CD4-positive, CD25-positive, alpha-beta regulatory T cell (primary cell): ENCODE results near the gene PDE2A. TPM values are rescaled to one million over a fixed set of nuclear protein-coding genes. Genes with fewer than 3 reads are reported as not detected.
"Not testable (repeated sequence)": the region's sequence is repeated elsewhere in the genome, so short reads cannot be mapped to it uniquely, and the experiment has no call there.

Experiments used
- ATAC-seq, 2 donors: fragments of 150-1000 bp; cut with Tn5 transposase; one replicate each; pipeline ENCODE4 v1.10.0; 2021; ENCODE audit warnings: low read depth in 2 of 2, moderate number of reproducible peaks in 2 of 2, moderate library complexity in 1 of 2
- DNase-seq, 3 donors: peaks; one replicate each; pipeline versions ENCODE4 v3.0.0 to v3.0.0-alpha.2; 2012 to 2022; ENCODE audit warnings: mixed read lengths in 1 of 3
- H3K27ac ChIP-seq: one replicate; pipeline ENCODE4 v1.7.0; 2013; ENCODE audit warnings: mild to moderate bottlenecking, low read length; ENCODE audit not compliant: insufficient read depth, poor library complexity, severe bottlenecking
- H3K27me3 ChIP-seq: one replicate; pipeline ENCODE4 v1.7.0; 2013; ENCODE audit warnings: low read length; ENCODE audit not compliant: control insufficient read depth, insufficient read depth
- H3K36me3 ChIP-seq: one replicate; pipeline ENCODE4 v1.7.0; 2013; ENCODE audit warnings: mild to moderate bottlenecking, low read length, moderate library complexity; ENCODE audit not compliant: control insufficient read depth, insufficient read depth
- H3K4me1 ChIP-seq: 2 replicates; pipeline ENCODE4 v1.7.0; 2013; ENCODE audit warnings: mild to moderate bottlenecking, low read length; ENCODE audit not compliant: insufficient read depth, control insufficient read depth, poor library complexity, severe bottlenecking
- H3K4me3 ChIP-seq: one replicate; pipeline ENCODE4 v1.7.0; 2013; ENCODE audit warnings: low read depth, mild to moderate bottlenecking, low read length, moderate library complexity
- H3K9me3 ChIP-seq, 2 experiments: 1 replicate in 1 of 2; 2 replicates in 1 of 2; pipeline ENCODE4 v1.7.0; 2013; ENCODE audit warnings: low read length in 2 of 2, mild to moderate bottlenecking in 1 of 2, moderate library complexity in 1 of 2; ENCODE audit not compliant: control insufficient read depth in 2 of 2
- H3K27ac Mint-ChIP-seq, 3 donors: one replicate each; pipeline ENCODE4 v1.8.0; 2020 to 2022; ENCODE audit warnings: mild to moderate bottlenecking in 3 of 3, mixed read lengths in 3 of 3, moderate library complexity in 2 of 3
- H3K27me3 Mint-ChIP-seq: one replicate; pipeline ENCODE4 v1.8.0; 2022; ENCODE audit warnings: mild to moderate bottlenecking, mixed read lengths
- H3K36me3 Mint-ChIP-seq: one replicate; pipeline ENCODE4 v1.8.0; 2020; ENCODE audit warnings: mixed read lengths
- H3K4me1 Mint-ChIP-seq, 4 donors: one replicate each; pipeline ENCODE4 v1.8.0; 2020 to 2022; ENCODE audit warnings: mixed read lengths in 4 of 4, mild to moderate bottlenecking in 1 of 4
- H3K4me3 Mint-ChIP-seq, 4 donors: one replicate each; pipeline ENCODE4 v1.8.0; 2020 to 2022; ENCODE audit warnings: mild to moderate bottlenecking in 4 of 4, mixed read lengths in 4 of 4, moderate library complexity in 3 of 4
- H3K9me3 Mint-ChIP-seq, 7 donors: one replicate each; pipeline ENCODE4 v1.8.0; 2020 to 2022; ENCODE audit warnings: mixed read lengths in 7 of 7, mild to moderate bottlenecking in 3 of 7, moderate library complexity in 2 of 7
- polyA plus RNA-seq, 4 donors: library from polyadenylated mRNA; unstranded; fragments of 300-500 nt; fragmentation: Illumina TruSeq; gene quantifications; one replicate each; pipeline ENCODE4 v1.2.3, GENCODE V29; 2021
- total RNA-seq: library from RNA; stranded (reverse); gene quantifications from one replicate; pipeline ENCODE4 v1.2.3, GENCODE V29; 2022

Gene PDE2A
- total and polyA plus RNA-seq, 5 donors from 2014 or later, result 6.7 TPM; not detected in 4

DNA sequence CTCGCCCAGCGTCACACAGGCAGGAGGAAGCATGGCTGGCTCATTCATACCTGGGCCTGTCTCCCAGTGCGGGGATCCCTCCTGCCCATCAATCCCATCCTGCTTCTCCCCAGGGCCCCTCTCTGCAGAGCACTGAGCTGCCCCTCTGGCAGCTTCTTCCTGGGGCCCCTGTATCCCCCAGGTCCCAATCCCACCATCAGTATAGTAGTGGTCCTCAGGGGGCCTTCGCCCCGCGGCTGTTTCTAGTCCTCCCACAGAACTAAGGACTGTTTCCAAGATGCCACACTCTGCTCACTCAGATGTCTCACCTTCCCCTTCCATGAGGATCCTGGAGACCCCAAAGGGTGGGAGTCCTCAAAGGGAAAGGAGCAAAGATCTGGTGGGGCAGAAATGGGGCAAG, 97.6 kb downstream of the PDE2A start:
- Mint-ChIP-seq H3K4me3 (no peak overlapping the region), H3K9me3 (peaks cover 0 to under 1% (median 0%) of the 10 kb centered on the region in 7 donors), H3K27me3 (peaks cover 24% of the 10 kb centered on the region), H3K4me1 (peaks cover 0 to 5% (median 2%) of the 10 kb centered on the region in 4 donors), H3K27ac (peak overlapping the region in 1 of 3 donors; percentile 25), H3K36me3 (no peaks in the 10 kb centered on the region)
- Histone ChIP-seq H3K27me3 (no peaks in the 10 kb centered on the region), H3K36me3 (no peaks in the 10 kb centered on the region), H3K4me1 (no peaks in the 10 kb centered on the region), H3K9me3 (no peaks in the 10 kb centered on the region), H3K4me3 (no peak overlapping the region), H3K27ac (no peak overlapping the region)
- ATAC-seq (no peak), DNase-seq (no peak)

DNA sequence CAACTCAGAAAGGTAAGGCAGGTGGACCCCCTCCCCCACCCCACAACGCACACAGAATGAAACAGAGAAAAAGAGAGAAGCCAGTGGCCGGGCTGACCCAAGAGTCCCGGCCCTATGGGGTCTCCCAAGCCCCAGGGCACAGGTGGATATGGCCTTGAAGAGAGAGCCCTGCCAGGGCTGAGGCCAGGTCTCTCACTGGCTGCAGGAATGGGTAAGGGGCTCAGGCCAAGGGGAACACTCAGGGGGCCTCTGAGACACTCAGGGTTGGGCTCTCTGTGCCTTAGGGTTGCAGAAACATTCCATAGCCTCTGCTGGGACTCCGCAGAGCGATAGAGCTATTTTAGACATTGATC, 98.0 kb downstream of the PDE2A start:
- no peak overlapping the region for H3K27ac Mint-ChIP-seq
- H3K9me3 ChIP-seq, result no peaks in the 10 kb centered on the region
- H3K4me3 ChIP-seq, result no peak overlapping the region
- no peaks in the 10 kb centered on the region for H3K4me1 ChIP-seq
- H3K4me3 Mint-ChIP-seq, result no peak overlapping the region
- ATAC-seq (no peak), DNase-seq (no peak)
- no peak overlapping the region for H3K27ac ChIP-seq
- no peaks in the 10 kb centered on the region for H3K9me3 Mint-ChIP-seq
- peaks cover 4% of the 10 kb centered on the region for H3K27me3 ChIP-seq
- peaks cover 28% of the 10 kb centered on the region for H3K27me3 Mint-ChIP-seq
- no peaks in the 10 kb centered on the region for H3K36me3 ChIP-seq
- H3K4me1 Mint-ChIP-seq, result peaks cover 0 to 5% (median 2%) of the 10 kb centered on the region in 4 donors
- no peaks in the 10 kb centered on the region for H3K36me3 Mint-ChIP-seq

- Histone ChIP-seq H3K27ac (no peak overlapping the region), H3K9me3 (no peaks in the 10 kb centered on the region), H3K27me3 (peaks cover 4% of the 10 kb centered on the region), H3K4me1 (no peaks in the 10 kb centered on the region), H3K36me3 (no peaks in the 10 kb centered on the region), H3K4me3 (no peak overlapping the region)
- Mint-ChIP-seq H3K27ac (no peak overlapping the region), H3K36me3 (no peaks in the 10 kb centered on the region), H3K9me3 (no peaks in the 10 kb centered on the region), H3K4me3 (peak overlapping the region in 1 of 4 donors; percentile 35), H3K27me3 (peaks cover 31% of the 10 kb centered on the region), H3K4me1 (peaks cover 0 to 5% (median 2%) of the 10 kb centered on the region in 4 donors)
- DNase-seq (no peak), ATAC-seq (no peak)
Measured at GRCh38 chr11:72575533-72576242, 98.5 kb downstream of the PDE2A start.

DNA sequence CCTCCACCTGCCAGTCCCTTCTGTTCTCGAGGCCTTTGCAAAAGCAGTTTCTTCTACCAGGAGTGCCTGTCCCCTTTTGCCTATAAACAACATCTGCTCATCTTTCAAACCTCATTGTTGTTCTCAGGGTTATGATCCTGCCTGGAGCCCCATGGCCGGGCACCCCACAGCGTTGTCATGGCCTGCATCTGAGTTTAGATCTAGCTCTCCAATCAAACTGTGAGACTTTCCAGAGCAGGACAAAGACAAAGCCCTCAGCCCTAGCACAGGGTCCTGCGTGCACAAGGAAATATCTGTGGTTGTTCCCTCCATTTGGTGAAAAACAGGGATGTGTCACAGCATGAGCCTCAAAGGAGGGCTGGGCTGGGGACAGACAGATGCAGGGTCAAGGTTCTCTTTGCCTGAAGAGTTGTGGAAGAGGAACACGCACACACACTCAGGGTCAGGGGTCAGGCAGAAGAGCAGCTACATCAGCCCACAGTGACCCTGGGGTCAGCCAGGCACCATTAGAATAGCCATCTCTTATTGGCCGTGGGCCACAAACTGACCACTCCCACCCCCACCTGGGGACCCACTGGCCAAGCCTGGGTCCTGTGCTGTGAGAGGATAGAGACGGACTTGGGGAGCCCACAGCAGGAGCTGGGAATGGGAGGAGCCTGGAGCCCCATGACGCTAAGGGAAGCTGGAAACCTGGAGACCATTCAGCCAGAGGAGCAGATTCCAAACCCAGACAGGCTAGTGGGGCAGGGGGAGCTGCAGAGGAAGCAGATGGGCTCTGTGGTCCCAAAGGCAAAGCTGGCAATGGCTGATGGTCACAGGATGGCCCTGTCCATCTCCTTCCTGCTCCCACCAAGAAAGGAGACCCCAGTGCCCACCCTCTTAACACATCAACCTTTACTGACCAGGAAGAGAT, 99.4 kb downstream of the PDE2A start:
- H3K9me3 Mint-ChIP-seq, result no peaks in the 10 kb centered on the region
- no peak for DNase-seq
- no peaks in the 10 kb centered on the region for H3K36me3 Mint-ChIP-seq
- no peak overlapping the region for H3K4me3 Mint-ChIP-seq
- Histone ChIP-seq H3K27ac (no peak overlapping the region), H3K4me3 (no peak overlapping the region), H3K27me3 (peaks cover 4% of the 10 kb centered on the region), H3K9me3 (no peaks in the 10 kb centered on the region), H3K4me1 (no peaks in the 10 kb centered on the region), H3K36me3 (no peaks in the 10 kb centered on the region)
- peak overlapping the region in 1 of 3 donors; percentile 37 for H3K27ac Mint-ChIP-seq
- peaks cover 39% of the 10 kb centered on the region for H3K27me3 Mint-ChIP-seq
- no peak for ATAC-seq
- H3K4me1 Mint-ChIP-seq, result peaks cover 0 to 5% (median 2%) of the 10 kb centered on the region in 4 donors

DNA sequence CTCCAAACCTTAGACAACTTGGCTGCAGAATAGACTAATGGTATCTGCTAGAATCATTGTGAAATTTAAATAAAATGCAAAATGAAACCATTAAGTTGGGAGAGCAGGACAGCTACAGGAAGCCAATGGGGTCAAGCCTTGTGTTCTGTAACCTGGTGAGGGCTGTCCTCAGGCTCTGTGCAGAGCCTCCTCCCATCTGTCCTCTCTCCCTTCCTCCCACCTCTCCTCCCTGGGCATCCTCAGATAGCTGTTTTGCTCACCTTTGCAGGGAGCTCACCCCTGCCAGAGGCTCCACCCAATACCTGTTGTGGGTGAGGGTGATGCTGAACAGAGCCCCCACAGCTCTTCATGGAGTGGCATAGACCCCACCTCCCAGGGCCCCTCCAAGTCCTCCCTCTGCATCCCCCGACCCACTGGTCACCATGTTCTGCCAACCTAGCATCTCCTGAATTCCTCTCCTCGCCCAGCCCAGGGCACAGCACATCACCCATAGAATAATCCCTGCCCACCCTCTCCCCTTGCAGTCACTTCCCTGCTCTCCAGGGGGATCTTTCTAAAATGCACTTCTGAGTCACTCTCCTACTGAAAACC, 100.3 kb downstream of the PDE2A start:
- no peak for DNase-seq

DNA sequence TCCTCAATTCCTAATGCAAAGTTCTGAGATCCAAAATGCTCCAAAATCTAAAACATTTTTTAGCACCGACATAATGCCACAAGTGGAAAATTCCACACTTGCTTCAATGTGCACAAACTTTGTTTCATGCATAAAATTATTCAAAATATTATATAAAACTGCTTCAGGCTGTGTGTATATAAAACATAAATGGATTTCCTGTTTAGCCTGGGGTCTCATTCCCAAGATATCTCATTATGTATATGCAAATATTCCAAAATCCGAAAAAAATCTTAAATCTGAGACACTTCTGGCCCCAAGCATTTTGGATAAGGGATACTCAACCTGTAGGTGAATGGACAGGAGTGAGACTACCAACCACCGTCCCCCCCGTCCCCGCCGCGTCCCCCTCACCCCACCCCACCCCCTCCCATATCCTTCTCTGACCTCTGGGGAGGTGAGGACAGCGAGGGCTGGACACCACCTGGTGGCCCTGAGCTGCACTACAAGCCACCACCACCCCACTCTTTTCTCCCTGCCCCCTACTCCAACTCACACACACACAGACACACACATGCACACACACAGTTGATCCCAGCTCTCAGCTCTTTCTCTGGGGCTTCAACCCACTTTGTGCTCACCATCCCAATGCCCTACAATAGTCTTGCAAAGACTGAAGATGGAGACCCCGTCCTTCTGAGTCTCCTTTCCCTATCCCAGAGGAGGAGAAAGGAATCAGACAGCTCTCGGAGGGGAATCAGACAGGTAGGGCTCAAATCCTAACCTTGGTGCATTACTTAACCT, 101.0 kb downstream of the PDE2A start:
- Histone ChIP-seq H3K36me3 (no peaks in the 10 kb centered on the region), H3K4me3 (no peak overlapping the region), H3K27me3 (peaks cover 4% of the 10 kb centered on the region), H3K4me1 (no peaks in the 10 kb centered on the region), H3K9me3 (no peaks in the 10 kb centered on the region), H3K27ac (no peak overlapping the region)
- Mint-ChIP-seq H3K27me3 (peaks cover 39% of the 10 kb centered on the region), H3K4me3 (no peak overlapping the region), H3K36me3 (no peaks in the 10 kb centered on the region), H3K27ac (no peak overlapping the region), H3K4me1 (peaks cover 0 to 5% (median 2%) of the 10 kb centered on the region in 4 donors), H3K9me3 (no peaks in the 10 kb centered on the region)
- ATAC-seq, result peak in 1 of 2 donors; percentile 55
- DNase-seq, result peak in 2 of 3 donors; percentile 19 to 36

More for the DNA sequence above, 100.3 kb downstream of the PDE2A start:
- Mint-ChIP-seq H3K9me3 (no peaks in the 10 kb centered on the region), H3K4me3 (no peak overlapping the region), H3K36me3 (no peaks in the 10 kb centered on the region), H3K27me3 (peaks cover 39% of the 10 kb centered on the region), H3K4me1 (peaks cover 0 to 5% (median 2%) of the 10 kb centered on the region in 4 donors), H3K27ac (peak overlapping the region in 1 of 3 donors; percentile 37)
- no peak for ATAC-seq
- Histone ChIP-seq H3K4me1 (no peaks in the 10 kb centered on the region), H3K36me3 (no peaks in the 10 kb centered on the region), H3K27ac (no peak overlapping the region), H3K27me3 (peaks cover 4% of the 10 kb centered on the region), H3K9me3 (no peaks in the 10 kb centered on the region), H3K4me3 (no peak overlapping the region)

DNA sequence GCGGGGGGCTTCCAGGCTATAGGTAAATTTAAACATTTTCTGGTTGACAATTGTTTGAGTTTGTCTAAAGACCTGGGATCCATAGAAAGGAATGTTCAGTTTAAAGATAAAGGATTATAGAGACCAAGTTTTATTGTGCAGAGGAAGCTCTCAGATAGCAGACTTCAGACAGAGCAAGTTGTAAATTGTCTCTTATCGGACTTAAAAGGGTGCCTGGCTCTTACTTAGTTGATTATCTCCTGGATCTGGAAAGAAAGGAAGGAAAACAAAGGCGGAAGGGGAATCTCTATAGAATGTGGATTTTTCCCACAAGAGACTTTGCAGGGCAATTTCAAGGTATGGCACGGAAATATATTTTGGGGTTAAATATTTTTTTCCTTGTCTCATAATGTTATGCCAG, 101.7 kb downstream of the PDE2A start:
- H3K9me3 Mint-ChIP-seq, H3K27me3 ChIP-seq, H3K27ac ChIP-seq, DNase-seq, H3K36me3 ChIP-seq, H3K4me1 ChIP-seq, ATAC-seq, H3K4me3 Mint-ChIP-seq, H3K36me3 Mint-ChIP-seq, H3K9me3 ChIP-seq, H3K4me1 Mint-ChIP-seq, H3K4me3 ChIP-seq, H3K27ac Mint-ChIP-seq: not testable (repeated sequence)
- peaks cover 46% of the 10 kb centered on the region for H3K27me3 Mint-ChIP-seq
